ENCODE results near the gene KCNK3. TPM values are rescaled to one million over a fixed set of nuclear protein-coding genes. Genes with fewer than 3 reads are reported as not detected.

The KCNK3 gene
- total RNA-seq, 1 experiment from 2014 or later: 32.8 TPM

DNA sequence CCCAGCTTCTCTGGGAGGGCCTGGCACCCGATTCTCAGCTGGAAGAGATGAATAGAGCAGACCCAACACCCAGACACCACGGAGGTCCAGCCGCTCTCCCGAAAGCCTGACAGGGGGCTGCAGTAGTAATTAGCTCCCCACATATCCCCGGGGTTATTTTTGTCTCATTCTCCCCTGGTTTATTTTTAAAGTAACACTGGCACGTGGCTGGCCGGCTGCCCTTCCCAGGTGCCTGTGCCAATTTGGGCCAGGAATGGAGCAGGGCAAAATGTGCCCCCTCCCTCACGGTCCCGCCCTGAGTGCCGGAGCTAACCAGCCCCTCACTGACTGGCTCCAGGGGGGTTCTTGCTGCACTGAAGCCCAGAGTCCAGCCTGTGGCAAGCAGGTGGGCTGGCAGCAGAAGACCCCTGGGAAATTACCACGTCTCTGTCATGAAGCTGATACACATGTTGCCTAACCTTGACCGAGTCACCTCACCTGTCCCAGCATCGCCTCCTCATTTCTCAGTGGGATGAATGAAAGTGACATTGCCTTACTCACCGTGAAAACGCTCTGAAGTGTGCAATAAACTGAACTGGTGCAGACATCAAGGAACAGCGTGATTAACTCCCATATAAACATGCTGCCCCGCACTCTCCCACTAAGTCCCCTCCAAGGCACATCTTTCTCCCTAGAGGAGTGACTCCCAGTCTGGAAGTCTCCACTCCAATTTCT lies 18.4 kb downstream of the KCNK3 start:
- TF ChIP-seq SIN3A (IDR thresholded peaks at IDR 0.05; ENCODE audit: borderline replicate concordance, insufficient read depth, low read depth, low read length) (no peak), TCF7L2 (IDR thresholded peaks at IDR 0.05; ENCODE audit: low read depth, low read length) (no peak), POLR2AphosphoS5 (IDR thresholded peaks at IDR 0.05; ENCODE audit: low read depth, low read length) (no peak)
- TF ChIP-seq, protein P1, sequence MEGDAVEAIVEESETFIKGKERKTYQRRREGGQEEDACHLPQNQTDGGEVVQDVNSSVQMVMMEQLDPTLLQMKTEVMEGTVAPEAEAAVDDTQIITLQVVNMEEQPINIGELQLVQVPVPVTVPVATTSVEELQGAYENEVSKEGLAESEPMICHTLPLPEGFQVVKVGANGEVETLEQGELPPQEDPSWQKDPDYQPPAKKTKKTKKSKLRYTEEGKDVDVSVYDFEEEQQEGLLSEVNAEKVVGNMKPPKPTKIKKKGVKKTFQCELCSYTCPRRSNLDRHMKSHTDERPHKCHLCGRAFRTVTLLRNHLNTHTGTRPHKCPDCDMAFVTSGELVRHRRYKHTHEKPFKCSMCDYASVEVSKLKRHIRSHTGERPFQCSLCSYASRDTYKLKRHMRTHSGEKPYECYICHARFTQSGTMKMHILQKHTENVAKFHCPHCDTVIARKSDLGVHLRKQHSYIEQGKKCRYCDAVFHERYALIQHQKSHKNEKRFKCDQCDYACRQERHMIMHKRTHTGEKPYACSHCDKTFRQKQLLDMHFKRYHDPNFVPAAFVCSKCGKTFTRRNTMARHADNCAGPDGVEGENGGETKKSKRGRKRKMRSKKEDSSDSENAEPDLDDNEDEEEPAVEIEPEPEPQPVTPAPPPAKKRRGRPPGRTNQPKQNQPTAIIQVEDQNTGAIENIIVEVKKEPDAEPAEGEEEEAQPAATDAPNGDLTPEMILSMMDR (IDR thresholded peaks at IDR 0.05): no peak
- TF ChIP-seq, protein P2, sequence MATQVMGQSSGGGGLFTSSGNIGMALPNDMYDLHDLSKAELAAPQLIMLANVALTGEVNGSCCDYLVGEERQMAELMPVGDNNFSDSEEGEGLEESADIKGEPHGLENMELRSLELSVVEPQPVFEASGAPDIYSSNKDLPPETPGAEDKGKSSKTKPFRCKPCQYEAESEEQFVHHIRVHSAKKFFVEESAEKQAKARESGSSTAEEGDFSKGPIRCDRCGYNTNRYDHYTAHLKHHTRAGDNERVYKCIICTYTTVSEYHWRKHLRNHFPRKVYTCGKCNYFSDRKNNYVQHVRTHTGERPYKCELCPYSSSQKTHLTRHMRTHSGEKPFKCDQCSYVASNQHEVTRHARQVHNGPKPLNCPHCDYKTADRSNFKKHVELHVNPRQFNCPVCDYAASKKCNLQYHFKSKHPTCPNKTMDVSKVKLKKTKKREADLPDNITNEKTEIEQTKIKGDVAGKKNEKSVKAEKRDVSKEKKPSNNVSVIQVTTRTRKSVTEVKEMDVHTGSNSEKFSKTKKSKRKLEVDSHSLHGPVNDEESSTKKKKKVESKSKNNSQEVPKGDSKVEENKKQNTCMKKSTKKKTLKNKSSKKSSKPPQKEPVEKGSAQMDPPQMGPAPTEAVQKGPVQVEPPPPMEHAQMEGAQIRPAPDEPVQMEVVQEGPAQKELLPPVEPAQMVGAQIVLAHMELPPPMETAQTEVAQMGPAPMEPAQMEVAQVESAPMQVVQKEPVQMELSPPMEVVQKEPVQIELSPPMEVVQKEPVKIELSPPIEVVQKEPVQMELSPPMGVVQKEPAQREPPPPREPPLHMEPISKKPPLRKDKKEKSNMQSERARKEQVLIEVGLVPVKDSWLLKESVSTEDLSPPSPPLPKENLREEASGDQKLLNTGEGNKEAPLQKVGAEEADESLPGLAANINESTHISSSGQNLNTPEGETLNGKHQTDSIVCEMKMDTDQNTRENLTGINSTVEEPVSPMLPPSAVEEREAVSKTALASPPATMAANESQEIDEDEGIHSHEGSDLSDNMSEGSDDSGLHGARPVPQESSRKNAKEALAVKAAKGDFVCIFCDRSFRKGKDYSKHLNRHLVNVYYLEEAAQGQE (IDR thresholded peaks at IDR 0.05; ENCODE audit: insufficient read depth in 1 of 2, low read depth in 2 of 2, low read length in 1 of 2): no peak
- in situ Hi-C loops (cut with HindIII; ENCODE audit: low pct_unique_long_range_greater_than_20kb, low sequenced_read_pairs): no loop called here
- Histone ChIP-seq H3K4me1 (ENCODE audit: control insufficient read depth, insufficient read depth, low read length) (peaks cover 31% of the 10 kb centered on the region), H3K27me3 (ENCODE audit: control insufficient read depth, insufficient read depth, low read length) (no peaks in the 10 kb centered on the region), H3K27ac (ENCODE audit: low read length) (peak overlapping the region; percentile 77), H3K9me3 (ENCODE audit: control insufficient read depth, insufficient read depth, low read depth, low read length) (no peaks in the 10 kb centered on the region), H3K36me3 (ENCODE audit: control insufficient read depth, insufficient read depth, low read length) (no peaks in the 10 kb centered on the region), H3K4me3 (ENCODE audit: low read depth in 2 of 2, low read length in 2 of 2) (no peak overlapping the region)
- no peak for DNase-seq (ENCODE audit: low read depth, low spot score)
- intact Hi-C loops (cut with micrococcal nuclease; ENCODE audit: unreplicated experiment): no loop called here
- ATAC-seq: no peak
- BruUV-seq (replicated peaks): no TSS peak
- CTCF ChIA-PET: no interaction called here
- POLR2A ChIA-PET: no interaction called here

DNA sequence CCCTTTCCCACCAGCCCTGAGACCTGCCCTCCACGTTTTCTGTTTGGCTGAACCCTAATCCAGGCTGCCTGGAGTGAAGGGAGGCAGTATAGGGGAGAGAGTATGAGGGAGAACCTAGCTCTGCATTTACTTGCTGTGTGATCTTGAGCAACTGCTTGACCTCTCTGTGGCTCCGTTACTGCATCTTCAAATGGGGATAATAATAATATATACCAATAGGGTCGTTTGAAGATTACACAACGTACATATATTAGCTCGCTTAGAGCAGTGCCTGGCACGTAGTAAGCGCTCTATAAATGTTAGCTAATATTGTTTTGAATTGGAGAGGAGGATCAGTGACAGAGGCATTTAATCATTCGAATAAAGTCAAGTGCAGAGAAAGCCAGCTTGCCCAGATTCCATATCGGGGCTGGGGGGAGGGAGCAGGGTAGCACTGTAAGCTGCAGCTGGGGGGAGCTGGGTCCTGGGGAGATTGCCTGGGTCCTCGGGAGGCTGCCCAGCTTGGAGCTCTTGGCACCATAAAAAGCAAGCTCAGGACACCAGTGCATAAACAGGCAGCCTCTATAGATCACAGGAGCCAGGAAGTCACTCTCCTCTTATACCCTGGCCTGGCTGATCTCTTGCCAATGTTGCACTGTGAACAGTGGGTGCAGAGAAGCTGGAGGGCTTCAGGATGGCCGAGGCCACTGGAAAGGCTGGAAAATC lies 19.1 kb downstream of the KCNK3 start:
- H3K36me3 ChIP-seq (ENCODE audit: control insufficient read depth, insufficient read depth, low read length): no peaks in the 10 kb centered on the region
- ChIA-PET CTCF (interaction anchor here (0.6 to 0.8 kb wide), 5 partner anchors 9 to 1983 kb away, joined by 3 to 6 read pairs (median 3); partner anchors contain the start of gene CIB4), POLR2A (no interaction called here)
- no peak overlapping the region for H3K4me3 ChIP-seq (ENCODE audit: low read depth in 2 of 2, low read length in 2 of 2)
- ATAC-seq (peak; percentile 56), DNase-seq (ENCODE audit: low read depth, low spot score) (no peak)
- H3K27ac ChIP-seq (ENCODE audit: low read length): peak overlapping the region; percentile 77
- TF ChIP-seq SIN3A (IDR thresholded peaks at IDR 0.05; ENCODE audit: borderline replicate concordance, insufficient read depth, low read depth, low read length) (no peak), POLR2AphosphoS5 (IDR thresholded peaks at IDR 0.05; ENCODE audit: low read depth, low read length) (no peak), TCF7L2 (IDR thresholded peaks at IDR 0.05; ENCODE audit: low read depth, low read length) (no peak)
- TF ChIP-seq, protein P1 (IDR thresholded peaks at IDR 0.05): no peak
- TF ChIP-seq, protein P2 (IDR thresholded peaks at IDR 0.05; ENCODE audit: insufficient read depth in 1 of 2, low read depth in 2 of 2, low read length in 1 of 2): no peak
- in situ Hi-C loops (cut with HindIII; ENCODE audit: low pct_unique_long_range_greater_than_20kb, low sequenced_read_pairs) (no loop called here), intact Hi-C loops (cut with micrococcal nuclease; ENCODE audit: unreplicated experiment) (no loop called here)
- H3K27me3 ChIP-seq (ENCODE audit: control insufficient read depth, insufficient read depth, low read length): no peaks in the 10 kb centered on the region
- peaks cover 37% of the 10 kb centered on the region for H3K4me1 ChIP-seq (ENCODE audit: control insufficient read depth, insufficient read depth, low read length)
- no TSS peak for BruUV-seq (replicated peaks)
- no peaks in the 10 kb centered on the region for H3K9me3 ChIP-seq (ENCODE audit: control insufficient read depth, insufficient read depth, low read depth, low read length)
